CD4-positive, alpha-beta T cell (primary cell): Measurements from ENCODE around the gene DZIP1. TPM values are rescaled to one million over a fixed set of nuclear protein-coding genes. Genes with fewer than 3 reads are reported as not detected.

Experiments used
- ATAC-seq: fragments of 200-7000 bp; cut with Tn5 transposase; one replicate; pipeline ENCODE4 v1.10.0; 2022; ENCODE audit warnings: mild to moderate bottlenecking; ENCODE audit not compliant: poor library complexity
- CTCF ChIA-PET: fragments of 350-600 bp; sonication (Branson Sonifier 250); formaldehyde crosslinking; loops from one replicate; lab custom pipeline; 2021; ENCODE audit warnings: antibody characterized with exemption, inconsistent platforms; lab: Charles Lee
- POLR2A ChIA-PET: fragments of 350-600 bp; sonication (Branson Sonifier 250); formaldehyde crosslinking; loops from one replicate; lab custom pipeline; 2021; ENCODE audit warnings: antibody characterized with exemption, inconsistent platforms; lab: Charles Lee
- DNase-seq, 14 experiments: peaks; one replicate each; pipeline ENCODE4 v3.0.0-alpha.2; 2013 to 2020; ENCODE audit warnings: mixed read lengths in 2 of 14
- H3K27ac ChIP-seq, 2 donors: one replicate each; pipeline versions ENCODE4 v1.5.1 to v1.7.0; 2013; ENCODE audit warnings: low read length in 2 of 2, low read depth in 1 of 2, mild to moderate bottlenecking in 1 of 2
- H3K27me3 ChIP-seq, 2 experiments: 1 replicate in 1 of 2; 2 replicates in 1 of 2; pipeline versions ENCODE4 v1.6.1 to v1.7.0; 2013; ENCODE audit warnings: low read length in 2 of 2, control low read depth in 1 of 2, mild to moderate bottlenecking in 1 of 2, moderate library complexity in 1 of 2; ENCODE audit not compliant: insufficient read depth in 2 of 2, control insufficient read depth in 1 of 2
- H3K36me3 ChIP-seq: one replicate; pipeline ENCODE4 v1.6.1; 2013; ENCODE audit warnings: low read length, control low read depth; ENCODE audit not compliant: insufficient read depth
- H3K4me1 ChIP-seq: one replicate; pipeline ENCODE4 v1.6.1; 2013; ENCODE audit warnings: low read length, control low read depth; ENCODE audit not compliant: insufficient read depth
- H3K4me3 ChIP-seq: one replicate; pipeline ENCODE4 v1.5.1; 2013; ENCODE audit warnings: mild to moderate bottlenecking, low read length, moderate library complexity
- H3K9me3 ChIP-seq, 2 experiments: 1 replicate in 1 of 2; 2 replicates in 1 of 2; pipeline versions ENCODE4 v1.6.1 to v1.7.0; 2013; ENCODE audit warnings: low read length in 2 of 2, mild to moderate bottlenecking in 2 of 2, control low read depth in 1 of 2, moderate library complexity in 1 of 2; ENCODE audit not compliant: control insufficient read depth in 1 of 2, insufficient read depth in 1 of 2
- H3K27ac Mint-ChIP-seq: one replicate; pipeline ENCODE4 v1.8.0; 2020; ENCODE audit warnings: mixed read lengths
- H3K27me3 Mint-ChIP-seq: one replicate; pipeline ENCODE4 v1.8.0; 2021; ENCODE audit warnings: mixed read lengths
- H3K36me3 Mint-ChIP-seq: one replicate; pipeline ENCODE4 v1.8.0; 2021; ENCODE audit warnings: low read depth, mixed read lengths
- H3K4me1 Mint-ChIP-seq: one replicate; pipeline ENCODE4 v1.8.0; 2021; ENCODE audit warnings: low read depth, mixed read lengths
- H3K4me3 Mint-ChIP-seq: one replicate; pipeline ENCODE4 v1.8.0; 2020; ENCODE audit warnings: mild to moderate bottlenecking, mixed read lengths
- H3K9me3 Mint-ChIP-seq: one replicate; pipeline ENCODE4 v1.8.0; 2020; ENCODE audit warnings: mixed read lengths
- intact Hi-C, 2 experiments: fragments of 100-400 bp; cut with DNase I in 1 of 2; cut with micrococcal nuclease in 1 of 2; formaldehyde crosslinking; loops; one replicate each; pipeline versions ENCODE4 v1.15.1 to v1.9.0; 2023 to 2025; cut with DNase I, micrococcal nuclease
- total RNA-seq, 174 experiments: library from RNA in 2 of 174; stranded (reverse) in 2 of 174; gene quantifications; one replicate each; pipeline ENCODE4 v1.2.3 and lab custom pipeline; 2021 to 2026
- TF ChIP-seq, protein P1 (sequence below): fragments of 200-600 bp; IDR thresholded peaks from one replicate; pipeline ENCODE4 v1.8.0; 2022; ENCODE audit warnings: antibody characterized with exemption, mild to moderate bottlenecking

DZIP1 gene
- total RNA-seq, 2 experiments from 2014 or later = not detected

DNA sequence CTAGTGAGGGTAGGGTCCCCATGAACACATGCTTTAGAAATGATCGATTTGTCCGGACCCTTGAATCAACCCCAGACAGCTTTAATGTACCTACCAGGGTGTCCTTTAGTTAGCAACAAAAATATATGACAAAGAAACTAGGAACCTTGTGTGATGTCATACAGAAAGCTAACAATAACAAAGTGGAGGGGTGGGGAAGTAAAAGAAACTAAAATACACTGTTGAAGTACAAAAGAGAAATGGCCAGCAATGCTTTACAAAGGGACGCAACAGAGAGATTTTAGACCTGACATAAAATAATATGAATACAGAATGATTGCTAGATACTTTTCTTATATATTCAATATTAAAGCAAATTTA is 40.0 kb downstream of the DZIP1 start:
- no peaks in the 10 kb centered on the region for H3K4me1 Mint-ChIP-seq
- intact Hi-C loops = no loop called here
- H3K27me3 ChIP-seq = peaks cover 5 to 6% of the 10 kb centered on the region in 2 experiments

GRCh38 chr13:95603887-95604555 is 40.5 kb downstream of the DZIP1 start:
- Histone ChIP-seq H3K4me1 (no peaks in the 10 kb centered on the region), H3K27ac (no peak overlapping the region), H3K36me3 (no peaks in the 10 kb centered on the region), H3K27me3 (peaks cover 5 to 6% of the 10 kb centered on the region in 2 experiments), H3K4me3 (no peak overlapping the region), H3K9me3 (no peaks in the 10 kb centered on the region)
- DNase-seq = no peak
- peaks cover 19% of the 10 kb centered on the region for H3K27me3 Mint-ChIP-seq
- ChIA-PET CTCF (no interaction called here), POLR2A (interaction anchor here (0.6 kb wide), 1 partner anchor 1548 kb away, joined by 3 read pairs; no protein-coding TSS in a partner anchor)
- no peaks in the 10 kb centered on the region for H3K4me1 Mint-ChIP-seq
- intact Hi-C loops = no loop called here
- no peak overlapping the region for H3K4me3 Mint-ChIP-seq
- TF ChIP-seq, protein P1, sequence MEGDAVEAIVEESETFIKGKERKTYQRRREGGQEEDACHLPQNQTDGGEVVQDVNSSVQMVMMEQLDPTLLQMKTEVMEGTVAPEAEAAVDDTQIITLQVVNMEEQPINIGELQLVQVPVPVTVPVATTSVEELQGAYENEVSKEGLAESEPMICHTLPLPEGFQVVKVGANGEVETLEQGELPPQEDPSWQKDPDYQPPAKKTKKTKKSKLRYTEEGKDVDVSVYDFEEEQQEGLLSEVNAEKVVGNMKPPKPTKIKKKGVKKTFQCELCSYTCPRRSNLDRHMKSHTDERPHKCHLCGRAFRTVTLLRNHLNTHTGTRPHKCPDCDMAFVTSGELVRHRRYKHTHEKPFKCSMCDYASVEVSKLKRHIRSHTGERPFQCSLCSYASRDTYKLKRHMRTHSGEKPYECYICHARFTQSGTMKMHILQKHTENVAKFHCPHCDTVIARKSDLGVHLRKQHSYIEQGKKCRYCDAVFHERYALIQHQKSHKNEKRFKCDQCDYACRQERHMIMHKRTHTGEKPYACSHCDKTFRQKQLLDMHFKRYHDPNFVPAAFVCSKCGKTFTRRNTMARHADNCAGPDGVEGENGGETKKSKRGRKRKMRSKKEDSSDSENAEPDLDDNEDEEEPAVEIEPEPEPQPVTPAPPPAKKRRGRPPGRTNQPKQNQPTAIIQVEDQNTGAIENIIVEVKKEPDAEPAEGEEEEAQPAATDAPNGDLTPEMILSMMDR = no peak
- no peak overlapping the region for H3K27ac Mint-ChIP-seq
- no peaks in the 10 kb centered on the region for H3K36me3 Mint-ChIP-seq
- ATAC-seq = no peak
- H3K9me3 Mint-ChIP-seq = no peaks in the 10 kb centered on the region

More for the DNA sequence above, 40.0 kb downstream of the DZIP1 start:
- no peak overlapping the region for H3K4me3 Mint-ChIP-seq
- CTCF ChIA-PET = no interaction called here
- TF ChIP-seq, protein P1 = no peak
- DNase-seq (no peak), ATAC-seq (no peak)
- POLR2A ChIA-PET = interaction anchor here (0.6 kb wide), 1 partner anchor 1547 kb away, joined by 3 read pairs; no protein-coding TSS in a partner anchor
- no peak overlapping the region for H3K27ac Mint-ChIP-seq
- H3K4me3 ChIP-seq = no peak overlapping the region
- H3K36me3 ChIP-seq = no peaks in the 10 kb centered on the region
- peaks cover 15% of the 10 kb centered on the region for H3K27me3 Mint-ChIP-seq
- H3K36me3 Mint-ChIP-seq = no peaks in the 10 kb centered on the region
- H3K27ac ChIP-seq = no peak overlapping the region
- H3K4me1 ChIP-seq = no peaks in the 10 kb centered on the region
- H3K9me3 Mint-ChIP-seq = no peaks in the 10 kb centered on the region
- H3K9me3 ChIP-seq = no peaks in the 10 kb centered on the region

- Mint-ChIP-seq H3K27ac (no peak overlapping the region), H3K4me1 (no peaks in the 10 kb centered on the region), H3K27me3 (peaks cover 23% of the 10 kb centered on the region), H3K4me3 (no peak overlapping the region), H3K36me3 (no peaks in the 10 kb centered on the region), H3K9me3 (no peaks in the 10 kb centered on the region)
- H3K4me3 ChIP-seq = no peak overlapping the region
- ChIA-PET POLR2A (no interaction called here), CTCF (no interaction called here)
- no peaks in the 10 kb centered on the region for H3K9me3 ChIP-seq
- no peaks in the 10 kb centered on the region for H3K36me3 ChIP-seq
- TF ChIP-seq, protein P1 = no peak
- H3K4me1 ChIP-seq = no peaks in the 10 kb centered on the region
- no peak for DNase-seq
- no peak for ATAC-seq
- intact Hi-C loops = no loop called here
- H3K27me3 ChIP-seq = peaks cover 6 to 16% of the 10 kb centered on the region in 2 experiments
- H3K27ac ChIP-seq = no peak overlapping the region
These were observed 42.6 kb downstream of the DZIP1 start for GRCh38 chr13:95601906-95602305.
